Measurements from ENCODE around the gene B4GAT1. TPM values are rescaled to one million over a fixed set of nuclear protein-coding genes. Genes with fewer than 3 reads are reported as not detected.

Gene B4GAT1
- total and polyA plus RNA-seq, 9 of the 15 experiments (the other 6 are each of a cell fraction or from before 2014, with no cell fraction given): 0.86 to 9.5 (median 3.8) TPM

- no peak for TF ChIP-seq PTTG1 (tag; IDR thresholded peaks at IDR 0.05; ENCODE audit: low read depth)
- peak; percentile 80 for TF ChIP-seq HMGN3 (IDR thresholded peaks at IDR 0.05; ENCODE audit: borderline replicate concordance, extremely low read depth, insufficient read length, low read depth, low read length)
- no peak for TF ChIP-seq HNRNPL (IDR thresholded peaks at IDR 0.05; ENCODE audit: low read depth, low read length)
- no peak for TF ChIP-seq ZNF124 (CRISPR knock-in tag; IDR thresholded peaks at IDR 0.05)
- TF ChIP-seq ZBTB9 (CRISPR knock-in tag; IDR thresholded peaks at IDR 0.05): no peak
- peak; percentile 99 for TF ChIP-seq NFATC3 (IDR thresholded peaks at IDR 0.05)
- TF ChIP-seq CUX1 (CRISPR knock-in tag; IDR thresholded peaks at IDR 0.05): no peak
- TF ChIP-seq SMAD3 (CRISPR knock-in tag; conservative IDR thresholded peaks at IDR 0.05): no peak
- no peak for TF ChIP-seq MAFF (IDR thresholded peaks at IDR 0.05; ENCODE audit: low read length)
- no peak for TF ChIP-seq ZNF384 (IDR thresholded peaks at IDR 0.05; ENCODE audit: low read depth, low read length)
- TF ChIP-seq HDAC8 (tag; IDR thresholded peaks at IDR 0.05): no peak
- peak; percentile 59 for TF ChIP-seq VEZF1 (CRISPR knock-in tag; IDR thresholded peaks at IDR 0.05)
- no peak for TF ChIP-seq NFE2 (IDR thresholded peaks at IDR 0.05; ENCODE audit: low read depth)
- no peak for TF ChIP-seq MTA2 (IDR thresholded peaks at IDR 0.05; ENCODE audit: low read depth)
- no peak for TF ChIP-seq ZNF347 (CRISPR knock-in tag; IDR thresholded peaks at IDR 0.05; ENCODE audit: low read depth)
- TF ChIP-seq NR2C2 (CRISPR knock-in tag; IDR thresholded peaks at IDR 0.05): peak; percentile 40
- no peak for TF ChIP-seq NR2C2 (tag; IDR thresholded peaks at IDR 0.05)
- no peak for TF ChIP-seq SAFB (IDR thresholded peaks at IDR 0.05; ENCODE audit: borderline replicate concordance, low read depth, low read length)
- no peak for TF ChIP-seq NFYB (IDR thresholded peaks at IDR 0.05; ENCODE audit: extremely low read depth, insufficient read length)
- 0 out of 2 replicates have a peak, but pooled peaks have one; percentile 13 for TF ChIP-seq CBFA2T3 (IDR thresholded peaks at IDR 0.05)
- no peak for TF ChIP-seq ZNF3 (CRISPR knock-in tag; IDR thresholded peaks at IDR 0.05)
- no peak for TF ChIP-seq ZNF282 (CRISPR knock-in tag; IDR thresholded peaks at IDR 0.05)
- no peak for TF ChIP-seq PRPF4 (IDR thresholded peaks at IDR 0.05; ENCODE audit: insufficient read depth, low read depth, low read length, poor library complexity, severe bottlenecking)
These were observed 35.4 kb downstream of the B4GAT1 start (continued) for GRCh38 chr11:66311965-66312548.
